NOMO-1 treated with dmso at 0.1 percent for 144 hours (cell line): ENCODE measurements around the gene NAGPA.
"Not testable (repeated sequence)": the region's sequence is repeated elsewhere in the genome, so short reads cannot be mapped to it uniquely, and the experiment has no call there.

ENCODE experiments used
- DNase-seq: peaks from one replicate; lab custom pipeline; 2025; ENCODE audit not compliant: unreplicated experiment; lab: John Stamatoyannopoulos, UW

Gene NAGPA, protein sequence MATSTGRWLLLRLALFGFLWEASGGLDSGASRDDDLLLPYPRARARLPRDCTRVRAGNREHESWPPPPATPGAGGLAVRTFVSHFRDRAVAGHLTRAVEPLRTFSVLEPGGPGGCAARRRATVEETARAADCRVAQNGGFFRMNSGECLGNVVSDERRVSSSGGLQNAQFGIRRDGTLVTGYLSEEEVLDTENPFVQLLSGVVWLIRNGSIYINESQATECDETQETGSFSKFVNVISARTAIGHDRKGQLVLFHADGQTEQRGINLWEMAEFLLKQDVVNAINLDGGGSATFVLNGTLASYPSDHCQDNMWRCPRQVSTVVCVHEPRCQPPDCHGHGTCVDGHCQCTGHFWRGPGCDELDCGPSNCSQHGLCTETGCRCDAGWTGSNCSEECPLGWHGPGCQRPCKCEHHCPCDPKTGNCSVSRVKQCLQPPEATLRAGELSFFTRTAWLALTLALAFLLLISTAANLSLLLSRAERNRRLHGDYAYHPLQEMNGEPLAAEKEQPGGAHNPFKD

DNA sequence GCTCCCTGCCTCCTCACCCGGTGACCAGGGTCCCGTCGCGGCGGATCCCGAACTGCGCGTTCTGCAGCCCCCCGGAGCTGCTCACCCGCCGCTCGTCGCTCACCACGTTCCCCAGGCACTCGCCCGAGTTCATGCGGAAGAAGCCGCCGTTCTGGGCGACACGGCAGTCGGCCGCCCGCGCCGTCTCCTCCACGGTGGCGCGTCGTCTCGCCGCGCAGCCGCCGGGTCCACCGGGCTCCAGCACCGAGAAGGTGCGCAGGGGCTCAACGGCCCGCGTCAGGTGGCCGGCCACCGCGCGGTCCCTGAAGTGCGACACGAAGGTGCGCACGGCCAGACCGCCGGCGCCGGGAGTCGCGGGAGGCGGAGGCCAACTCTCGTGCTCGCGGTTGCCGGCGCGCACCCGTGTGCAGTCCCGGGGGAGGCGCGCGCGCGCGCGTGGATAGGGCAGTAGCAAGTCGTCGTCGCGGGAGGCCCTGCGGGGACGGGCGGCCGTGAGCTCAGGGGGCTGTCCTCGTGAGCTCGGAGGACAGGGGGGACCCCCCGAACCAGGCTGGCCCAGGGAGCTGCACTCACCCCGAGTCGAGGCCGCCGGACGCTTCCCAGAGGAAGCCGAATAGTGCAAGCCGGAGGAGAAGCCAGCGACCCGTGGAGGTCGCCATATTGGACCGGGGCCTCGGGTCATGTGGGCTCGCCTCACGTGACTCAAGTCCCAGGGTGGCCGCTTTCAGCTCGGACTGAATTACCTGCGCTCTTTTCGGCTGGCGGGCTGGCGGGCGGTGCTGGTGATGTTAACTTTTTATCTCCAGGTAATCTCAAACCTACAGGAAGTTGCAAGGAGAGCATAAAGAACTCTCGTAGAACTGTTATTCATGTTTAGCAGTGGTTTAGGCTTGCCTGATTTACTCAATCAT, at the start of gene NAGPA:
Gene NAGPA (minus strand): TSS at position 680 of the 911 bp plus-strand sequence. CDS start 21 bp downstream, at position 659.
- DNase-seq, result peak; percentile 60

DNA sequence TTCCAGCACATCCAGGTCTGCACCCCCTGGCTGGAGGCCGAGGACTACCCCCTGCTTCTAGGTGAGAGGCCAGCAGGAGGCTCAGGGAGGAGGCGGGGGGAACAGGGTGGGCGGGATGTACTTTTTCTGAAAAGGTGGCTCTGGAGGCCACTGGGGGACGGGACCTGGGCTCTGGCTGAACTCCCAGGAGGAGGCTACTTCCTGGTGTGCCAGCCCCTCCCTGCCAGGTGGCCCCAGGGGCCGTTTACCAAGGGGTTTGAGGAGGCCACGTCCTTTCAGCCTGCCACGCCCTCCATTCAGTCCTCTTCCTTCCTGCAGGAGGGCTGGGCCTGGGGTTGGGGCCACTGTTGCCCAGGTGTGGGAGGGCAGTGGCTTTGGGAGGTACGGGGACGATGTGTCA, 47.3 kb upstream of the NAGPA start:
- not testable (repeated sequence) for DNase-seq

DNA sequence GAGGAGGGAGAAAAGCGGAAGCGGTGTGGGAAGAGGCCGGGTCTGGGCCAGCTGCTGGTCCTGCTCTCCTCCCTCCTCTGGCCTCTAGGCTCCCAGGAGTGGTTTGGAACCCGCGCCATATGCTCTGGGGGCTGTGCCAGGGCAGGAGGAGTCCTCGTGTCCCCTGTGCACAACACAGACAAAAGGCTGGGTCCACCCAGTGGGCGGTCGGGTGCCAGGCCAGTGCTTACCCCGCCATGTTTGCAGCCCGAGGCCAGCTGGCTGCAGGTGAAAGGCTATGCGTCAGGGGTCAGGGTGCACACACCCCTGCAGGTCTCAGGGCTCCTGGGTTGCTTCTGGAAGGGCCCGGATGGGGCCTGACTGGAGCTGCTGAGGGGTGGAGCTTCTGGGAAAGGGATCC, 46.7 kb upstream of the NAGPA start:
- not testable (repeated sequence) for DNase-seq

DNA sequence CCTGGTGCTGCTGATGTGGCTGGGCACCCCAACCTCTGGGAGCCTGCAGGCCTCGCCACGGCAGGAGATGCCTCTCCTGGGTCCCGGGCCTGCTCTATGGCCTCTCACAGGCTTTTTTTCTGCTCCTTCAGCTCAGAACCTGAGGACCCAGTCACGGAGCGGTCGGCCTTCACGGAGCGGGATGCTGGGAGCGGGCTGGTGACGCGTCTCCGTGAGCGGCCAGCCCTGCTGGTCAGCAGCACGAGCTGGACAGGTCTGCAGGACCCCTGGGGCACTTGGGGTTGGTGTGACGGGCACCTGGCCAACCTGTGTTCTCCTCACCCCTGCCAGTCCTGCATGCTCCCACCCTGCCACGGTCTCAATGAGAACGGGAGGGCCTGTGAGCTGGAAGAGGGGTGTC, 44.9 kb upstream of the NAGPA start:
- no peak for DNase-seq

DNA sequence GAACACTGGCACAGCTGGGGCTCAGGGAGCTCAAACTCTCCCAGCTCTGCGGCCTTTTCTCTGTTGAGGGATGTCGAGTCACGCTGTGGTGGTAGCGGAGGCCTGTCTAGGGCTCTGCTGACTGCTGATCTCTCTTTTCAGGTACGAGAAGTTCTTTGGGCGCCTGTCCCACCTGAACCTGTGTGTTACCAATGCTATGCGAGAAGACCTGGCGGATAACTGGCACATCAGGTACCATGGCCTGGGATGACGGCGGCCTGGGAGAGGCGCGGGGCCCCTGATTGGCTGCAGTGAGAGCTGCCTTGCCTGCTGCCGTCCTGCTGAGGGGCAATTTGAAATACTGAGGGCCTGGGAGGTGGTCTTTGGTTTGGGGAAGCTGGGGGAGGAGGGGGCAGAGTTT, 43.6 kb upstream of the NAGPA start:
- DNase-seq, result no peak

DNA sequence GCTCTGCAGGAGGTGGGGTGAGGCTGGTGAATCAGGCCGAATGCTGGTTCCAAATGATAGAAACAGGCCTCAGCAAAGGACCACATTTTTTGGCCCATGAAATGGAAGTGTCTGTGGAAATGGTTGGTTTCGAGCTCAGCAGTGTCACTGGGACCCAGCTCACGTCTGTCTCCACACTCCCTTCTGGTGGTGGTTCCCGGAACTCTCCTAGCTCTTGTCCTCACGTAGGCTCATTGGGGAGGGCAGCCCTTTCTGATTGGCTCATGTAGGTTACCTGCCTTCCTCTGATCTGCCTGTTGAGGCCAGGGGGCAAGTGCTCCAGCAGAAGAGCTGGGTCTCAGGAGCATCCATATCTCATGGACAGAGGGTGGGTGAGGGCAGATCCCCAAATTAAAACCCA, 41.9 kb upstream of the NAGPA start:
- no peak for DNase-seq

DNA sequence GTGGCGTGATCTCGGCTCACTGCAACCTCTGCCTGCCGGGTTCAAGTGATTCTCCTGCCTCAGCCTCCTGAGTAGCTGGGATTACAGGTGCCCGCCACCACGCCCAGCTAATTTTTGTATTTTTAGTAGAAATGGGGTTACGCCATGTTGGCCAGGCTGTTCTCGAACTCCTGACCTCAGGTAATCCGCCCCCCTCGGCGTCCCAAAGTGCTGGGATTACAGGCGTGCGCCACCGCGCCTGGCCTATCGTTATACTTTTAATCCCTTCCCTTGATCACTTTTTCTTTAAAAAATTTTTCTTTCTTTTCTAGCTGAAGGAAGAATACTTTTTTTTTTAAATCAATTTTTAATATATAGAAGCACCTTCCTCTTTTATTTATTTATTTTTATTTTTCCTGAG, 40.0 kb upstream of the NAGPA start:
- DNase-seq, result not testable (repeated sequence)

DNA sequence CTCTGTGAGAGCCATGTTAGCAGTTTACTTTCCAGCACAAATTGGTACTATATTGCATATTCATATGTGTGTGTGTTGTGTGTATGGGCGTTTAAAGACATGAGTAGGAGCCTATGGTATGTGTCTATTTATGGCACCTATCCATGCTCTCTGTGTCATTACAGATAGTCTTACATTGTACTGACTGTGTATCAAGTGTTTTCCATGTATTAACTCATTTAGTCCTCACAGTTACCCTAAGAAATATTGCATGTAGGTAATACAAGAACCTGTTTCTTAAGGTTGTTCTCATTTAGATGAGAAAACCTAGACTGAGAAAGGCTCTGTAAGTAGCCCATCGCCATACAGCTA, 39.5 kb upstream of the NAGPA start:
- no peak for DNase-seq

DNA sequence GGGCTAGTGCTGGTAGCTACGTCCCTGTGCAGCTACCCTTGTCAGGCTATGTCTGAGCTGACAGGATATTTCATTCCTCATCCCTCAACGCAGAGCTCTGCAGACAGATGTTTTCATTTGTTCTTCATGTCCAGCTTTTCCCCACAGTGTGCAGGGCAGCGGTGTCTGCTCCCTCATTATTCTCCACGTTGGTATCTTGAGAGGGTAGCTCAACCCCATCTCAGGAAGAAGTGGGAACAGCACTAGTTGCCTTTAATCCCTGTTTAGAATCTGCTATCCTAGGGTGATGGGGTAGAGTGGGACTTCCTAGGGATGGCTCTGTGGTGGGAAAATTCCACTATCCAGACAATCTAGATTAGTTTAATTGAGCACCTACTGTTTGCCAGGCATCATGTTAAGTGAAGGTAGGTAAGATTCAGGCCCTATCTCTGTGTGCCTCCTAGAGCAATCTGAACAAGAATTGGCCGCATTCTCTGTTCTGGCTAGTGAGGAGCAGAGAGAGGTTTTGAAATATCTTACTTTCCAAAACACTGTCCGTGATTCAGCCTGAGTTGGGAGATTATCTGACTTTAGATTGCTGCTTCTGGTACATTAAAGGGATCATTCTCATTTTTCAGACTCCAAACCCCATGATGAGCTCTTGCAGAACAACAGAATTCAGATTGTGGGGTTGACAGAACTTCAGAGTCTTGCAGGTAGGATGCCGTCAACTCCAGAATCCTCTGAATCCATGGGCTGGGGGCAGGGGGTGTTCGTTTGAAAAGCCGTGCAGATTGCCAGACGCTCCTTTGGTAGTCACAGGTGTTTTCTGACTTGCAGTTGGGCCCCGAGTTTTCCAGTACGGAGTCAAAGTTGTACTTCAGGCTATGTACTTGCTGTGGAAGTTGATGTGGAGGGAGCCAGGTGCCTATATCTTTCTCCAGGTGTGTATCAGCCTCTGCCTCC, 38.9 kb upstream of the NAGPA start:
- no peak for DNase-seq

DNA sequence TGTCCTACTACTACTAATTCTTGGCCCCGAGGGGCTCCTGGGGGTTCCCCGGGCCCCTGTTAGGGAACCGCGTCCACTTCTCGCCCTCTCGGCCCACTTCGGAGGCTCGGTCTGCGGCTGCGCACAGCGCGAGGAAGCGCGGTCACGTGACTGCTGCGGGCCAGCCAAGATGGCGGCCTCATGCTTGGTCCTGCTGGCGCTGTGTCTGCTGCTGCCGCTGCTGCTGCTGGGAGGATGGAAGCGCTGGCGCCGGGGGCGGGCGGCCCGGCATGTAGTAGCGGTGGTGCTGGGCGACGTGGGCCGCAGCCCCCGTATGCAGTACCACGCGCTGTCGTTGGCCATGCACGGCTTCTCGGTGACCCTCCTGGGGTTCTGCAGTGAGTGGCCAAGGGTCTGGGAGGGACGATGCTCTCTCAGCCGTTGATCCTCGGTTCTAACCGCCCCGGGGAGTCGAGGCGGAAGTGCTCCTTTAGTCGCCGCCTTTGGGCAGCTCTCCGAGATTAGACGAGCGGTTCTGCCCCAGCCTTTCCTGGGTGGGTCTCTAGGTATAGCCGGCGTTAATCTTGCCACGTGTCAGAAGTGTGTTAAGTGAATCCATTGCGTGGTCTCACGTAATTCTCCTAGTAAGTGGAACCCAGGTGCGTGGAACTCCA, 38.1 kb upstream of the NAGPA start, which contains the start of gene ALG1:
Gene ALG1 (plus strand): TSS at position 163 of the 653 bp plus-strand sequence. CDS start 7 bp downstream, at position 170.
- peak; percentile 68 for DNase-seq

DNA sequence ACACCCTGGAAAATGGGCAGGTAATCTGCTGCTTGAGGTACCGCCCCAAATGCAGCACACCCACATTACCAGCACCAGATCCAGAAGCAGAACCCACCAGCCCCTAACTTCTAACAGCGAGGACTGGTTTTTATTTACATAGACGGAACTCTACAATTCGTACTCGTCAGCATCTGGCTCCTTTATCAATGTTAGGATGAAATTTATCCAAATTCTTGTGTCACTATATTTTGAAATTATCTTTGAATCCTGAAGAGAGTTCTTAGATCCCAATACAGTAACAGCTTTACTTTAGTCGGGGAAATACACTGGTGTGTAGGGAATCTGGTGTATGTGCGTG, 37.6 kb upstream of the NAGPA start:
- DNase-seq, result no peak

DNA sequence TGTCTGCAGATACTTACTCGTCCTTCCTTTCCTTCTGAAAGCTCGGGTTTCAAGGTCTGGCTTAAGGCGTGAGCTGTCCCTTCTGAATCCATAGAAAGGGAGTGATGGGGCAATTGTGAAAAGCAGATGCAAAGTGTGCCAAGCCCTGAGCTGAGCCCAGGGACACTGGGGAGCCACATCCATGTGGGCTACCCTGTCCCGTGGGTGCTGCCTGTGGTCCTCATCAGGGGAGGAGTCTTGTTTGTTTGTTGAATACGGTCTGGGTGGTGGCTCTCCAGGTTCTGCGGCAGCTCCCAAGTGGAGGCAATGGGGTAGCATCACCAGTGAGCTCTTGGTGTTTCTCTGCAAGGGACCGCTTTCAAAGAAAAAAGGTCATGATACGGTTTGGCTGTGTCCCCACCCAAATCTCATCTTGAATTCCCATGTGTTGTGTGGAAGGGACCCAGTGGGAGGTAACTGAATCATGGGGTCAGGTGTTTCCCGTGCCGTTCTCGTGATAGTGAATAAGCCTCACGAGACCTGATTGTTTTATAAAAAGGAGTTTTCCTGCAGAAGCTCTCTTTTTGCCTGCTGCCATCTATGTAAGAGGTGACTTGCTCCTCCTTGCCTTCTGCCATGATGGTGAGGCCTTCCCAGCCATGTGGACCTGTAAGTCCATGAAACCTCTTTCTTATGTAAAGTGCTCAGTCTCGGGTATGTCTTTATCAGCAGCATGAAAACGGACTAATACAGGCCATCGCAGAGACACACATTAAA, 36.9 kb upstream of the NAGPA start:
- no peak for DNase-seq

DNA sequence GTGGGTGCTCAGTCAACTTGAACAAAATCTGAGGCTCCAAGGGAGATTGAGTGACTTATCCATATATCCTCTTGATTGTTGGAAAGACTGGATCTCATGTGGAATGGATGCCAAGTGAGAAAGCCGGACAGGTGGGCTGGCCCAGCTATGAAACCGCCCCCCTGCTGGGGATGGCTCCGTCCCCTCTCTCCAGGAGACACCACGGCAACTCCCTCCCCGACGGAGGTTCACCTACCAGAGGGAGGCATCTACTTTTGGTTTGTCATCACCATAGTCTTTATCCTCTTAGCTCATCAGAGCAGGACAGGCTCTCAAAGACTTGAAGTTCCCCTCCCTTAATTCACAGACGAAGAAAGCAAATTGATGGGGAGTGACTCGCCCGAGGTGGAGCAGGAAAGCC, 36.1 kb upstream of the NAGPA start:
- DNase-seq, result no peak

DNA sequence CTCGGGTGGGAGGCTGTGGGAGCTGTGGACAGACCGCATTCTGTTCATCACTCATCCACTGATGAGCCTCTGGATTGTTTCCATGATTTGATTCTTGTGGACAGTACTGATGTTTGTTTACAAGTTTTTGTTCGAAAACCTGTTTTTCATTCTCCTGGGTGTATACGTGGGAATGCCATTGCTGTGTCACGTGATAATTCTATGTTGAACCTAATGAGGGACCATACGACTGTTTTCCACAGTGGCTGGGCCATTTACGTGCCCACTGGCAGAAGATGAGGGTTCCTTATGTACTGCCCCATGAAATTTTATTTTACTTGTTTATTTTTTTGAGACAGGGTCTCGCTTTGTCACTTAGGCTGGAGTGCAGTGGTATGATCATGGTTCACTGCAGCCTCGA, 35.3 kb upstream of the NAGPA start:
- no peak for DNase-seq

DNA sequence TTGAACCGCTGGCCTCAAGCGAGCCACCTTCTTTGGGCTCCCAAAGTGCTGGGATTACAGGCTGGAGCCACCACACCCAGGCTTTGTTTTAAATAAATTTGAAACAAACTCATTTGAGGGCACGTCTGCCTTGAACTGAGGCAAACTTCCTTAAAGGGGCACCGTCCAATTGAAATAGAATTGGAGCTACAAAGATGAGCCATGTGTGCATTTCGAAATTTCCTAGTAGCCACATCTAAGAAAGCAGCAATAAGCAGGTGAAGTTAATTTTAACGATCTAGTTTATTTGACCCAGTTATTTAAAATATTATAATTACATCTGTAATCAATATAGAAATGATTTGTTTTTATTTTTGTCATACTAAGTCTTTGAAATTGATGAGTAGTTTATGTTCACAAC, 32.8 kb upstream of the NAGPA start:
- no peak for DNase-seq

DNA sequence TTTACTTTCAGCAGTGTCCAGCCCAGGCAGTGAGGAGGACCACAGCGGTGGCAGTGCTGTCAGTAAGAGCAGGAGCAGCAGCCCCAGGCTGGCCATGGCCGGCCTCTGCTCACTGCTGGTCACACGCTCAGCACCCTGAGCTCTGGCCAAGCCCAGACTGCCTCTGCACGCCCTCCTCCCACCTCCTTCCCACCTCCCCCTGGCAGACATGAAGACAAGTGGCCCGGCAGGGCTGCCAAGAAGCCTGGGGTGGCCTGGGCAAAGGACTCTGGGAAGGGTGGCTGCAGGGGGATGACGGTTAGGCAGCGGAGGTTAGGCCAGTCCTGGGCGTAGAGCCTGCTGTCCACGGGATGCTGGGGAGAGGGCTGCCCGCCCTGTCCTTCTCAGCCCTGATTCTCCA, 32.1 kb upstream of the NAGPA start, which contains the start of gene C16orf89:
Gene C16orf89 (minus strand): TSS at position 144 of the 400 bp plus-strand sequence. CDS start 48 bp downstream, at position 96.
- no peak for DNase-seq

DNA sequence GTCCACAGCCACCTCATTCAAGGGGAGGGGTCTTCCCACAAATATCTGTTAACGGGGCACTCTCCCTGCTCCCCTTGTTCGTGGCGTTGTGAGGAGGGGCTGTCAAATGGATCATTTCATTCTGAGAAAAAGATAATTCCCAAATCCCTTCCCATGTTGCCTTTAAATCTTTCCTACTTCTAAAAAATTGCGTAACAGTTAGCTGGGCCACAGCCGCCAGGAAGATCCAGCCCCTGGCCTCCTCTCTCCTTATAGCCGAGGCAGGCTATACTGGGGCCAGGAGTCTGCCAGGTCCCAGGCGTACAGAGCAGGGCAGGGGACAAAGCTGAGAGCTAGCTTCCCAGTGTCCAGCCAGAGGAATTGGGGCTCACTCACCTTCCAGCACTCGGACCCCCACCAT, 31.6 kb upstream of the NAGPA start:
- DNase-seq, result no peak

DNA sequence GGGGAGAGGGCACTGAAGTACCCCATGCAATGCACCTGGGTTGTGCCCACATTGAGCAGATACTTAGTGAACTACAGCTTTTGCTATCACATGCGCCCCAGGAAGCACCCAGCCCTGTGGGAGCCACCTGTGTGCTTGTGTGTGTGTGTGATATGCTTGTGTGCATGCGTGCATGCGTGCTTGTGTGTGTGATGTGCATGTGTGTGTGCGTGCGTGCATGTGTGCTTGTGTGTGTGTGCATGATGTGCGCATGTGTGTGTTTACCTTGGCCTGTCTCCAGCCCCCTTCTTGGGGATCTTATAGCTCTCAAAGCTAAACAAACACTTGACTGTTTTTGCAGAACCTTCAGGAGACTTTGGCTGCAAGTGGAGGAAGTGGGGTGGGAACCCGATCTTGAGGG, 31.2 kb upstream of the NAGPA start:
- no peak for DNase-seq
